Subcutaneous abdominal adipose tissue (tissue), 5 donors: ENCODE data around the gene AOC1.

Experiments
- H3K27ac ChIP-seq: one replicate; pipeline ENCODE4 v1.7.0; 2013; ENCODE audit warnings: low read depth, mild to moderate bottlenecking, inconsistent platforms, low read length, moderate library complexity
- H3K27me3 ChIP-seq, 5 donors: one replicate each; pipeline ENCODE4 v1.7.0; 2013; ENCODE audit warnings: low read length in 5 of 5, inconsistent platforms in 1 of 5; ENCODE audit not compliant: control insufficient read depth in 5 of 5, insufficient read depth in 4 of 5
- H3K36me3 ChIP-seq, 5 donors: one replicate each; pipeline ENCODE4 v1.7.0; 2013; ENCODE audit warnings: low read length in 5 of 5; ENCODE audit not compliant: control insufficient read depth in 5 of 5, insufficient read depth in 5 of 5
- H3K4me1 ChIP-seq, 5 donors: one replicate each; pipeline ENCODE4 v1.7.0; 2013; ENCODE audit warnings: low read length in 5 of 5, mild to moderate bottlenecking in 3 of 5, moderate library complexity in 1 of 5; ENCODE audit not compliant: control insufficient read depth in 5 of 5, insufficient read depth in 5 of 5
- H3K4me3 ChIP-seq, 5 donors: one replicate each; pipeline ENCODE4 v1.7.0; 2013; ENCODE audit warnings: low read length in 5 of 5, low read depth in 1 of 5
- H3K9ac ChIP-seq, 5 donors: one replicate each; pipeline ENCODE4 v1.7.0; 2013; ENCODE audit warnings: low read length in 5 of 5, mild to moderate bottlenecking in 4 of 5, moderate library complexity in 3 of 5
- H3K9me3 ChIP-seq, 5 donors: one replicate each; pipeline ENCODE4 v1.7.0; 2013; ENCODE audit warnings: low read length in 5 of 5; ENCODE audit not compliant: control insufficient read depth in 5 of 5
- donor health status: healthy.
- donor health status: healthy.
- donor health status: healthy.
- donor health status: healthy.
- donor health status: healthy.

The AOC1 gene

GRCh38 chr7:150867605-150868004, 15.3 kb downstream of the AOC1 start:
- H3K9ac ChIP-seq = no peak overlapping the region
- H3K27ac ChIP-seq = no peak overlapping the region
- H3K4me3 ChIP-seq = no peak overlapping the region
- no peaks in the 10 kb centered on the region for H3K4me1 ChIP-seq
- H3K9me3 ChIP-seq = peaks cover 0 to 19% (median 11%) of the 10 kb centered on the region in 5 donors
- peaks cover 0 to 3% (median 0%) of the 10 kb centered on the region in 5 donors for H3K27me3 ChIP-seq
- peaks cover 0 to 4% (median 0%) of the 10 kb centered on the region in 5 donors for H3K36me3 ChIP-seq

- Histone ChIP-seq H3K4me3 (no peak overlapping the region), H3K27me3 (peaks cover 0 to 3% (median 0%) of the 10 kb centered on the region in 5 donors), H3K36me3 (peaks cover 0 to 4% (median 0%) of the 10 kb centered on the region in 5 donors), H3K27ac (no peak overlapping the region), H3K9me3 (peaks cover 0 to 9% (median 4%) of the 10 kb centered on the region in 5 donors), H3K9ac (no peak overlapping the region), H3K4me1 (no peaks in the 10 kb centered on the region)
Observed at GRCh38 chr7:150869467-150869866, 17.1 kb downstream of the AOC1 start.

- Histone ChIP-seq H3K4me1 (peaks cover 0 to 3% (median 0%) of the 10 kb centered on the region in 5 donors), H3K9ac (no peak overlapping the region), H3K27me3 (peaks cover 0 to 3% (median 0%) of the 10 kb centered on the region in 5 donors), H3K4me3 (no peak overlapping the region), H3K36me3 (peaks cover 0 to 4% (median 0%) of the 10 kb centered on the region in 5 donors), H3K9me3 (peaks cover 0 to 8% (median 4%) of the 10 kb centered on the region in 5 donors), H3K27ac (no peak overlapping the region)
Observed at GRCh38 chr7:150871601-150872000, 19.3 kb downstream of the AOC1 start.

- Histone ChIP-seq H3K9ac (no peak overlapping the region), H3K27me3 (peaks cover 0 to 3% (median 0%) of the 10 kb centered on the region in 5 donors), H3K27ac (no peak overlapping the region), H3K36me3 (no peaks in the 10 kb centered on the region), H3K4me3 (no peak overlapping the region), H3K9me3 (no peaks in the 10 kb centered on the region), H3K4me1 (peaks cover 0 to 12% (median 4%) of the 10 kb centered on the region in 5 donors)
Observed at GRCh38 chr7:150874401-150875198, 22.3 kb downstream of the AOC1 start.

GRCh38 chr7:150875791-150876190, 23.5 kb downstream of the AOC1 start:
- peaks cover 0 to 12% (median 4%) of the 10 kb centered on the region in 5 donors for H3K4me1 ChIP-seq
- no peaks in the 10 kb centered on the region for H3K27me3 ChIP-seq
- H3K27ac ChIP-seq = no peak overlapping the region
- no peaks in the 10 kb centered on the region for H3K36me3 ChIP-seq
- H3K9me3 ChIP-seq = peaks cover 0 to 8% (median 4%) of the 10 kb centered on the region in 5 donors
- H3K4me3 ChIP-seq = no peak overlapping the region
- H3K9ac ChIP-seq = no peak overlapping the region

GRCh38 chr7:150876817-150877526, 24.7 kb downstream of the AOC1 start:
- no peak overlapping the region for H3K9ac ChIP-seq
- peaks cover 4 to 16% (median 11%) of the 10 kb centered on the region in 5 donors for H3K9me3 ChIP-seq
- H3K4me3 ChIP-seq = peak overlapping the region in 1 of 5 donors; percentile 19
- no peak overlapping the region for H3K27ac ChIP-seq
- no peaks in the 10 kb centered on the region for H3K27me3 ChIP-seq
- H3K4me1 ChIP-seq = peaks cover 0 to 12% (median 4%) of the 10 kb centered on the region in 5 donors
- H3K36me3 ChIP-seq = no peaks in the 10 kb centered on the region

GRCh38 chr7:150877536-150877935, 25.2 kb downstream of the AOC1 start:
- Histone ChIP-seq H3K9me3 (peaks cover 4 to 16% (median 14%) of the 10 kb centered on the region in 5 donors), H3K27ac (no peak overlapping the region), H3K9ac (no peak overlapping the region), H3K4me3 (no peak overlapping the region), H3K4me1 (peaks cover 0 to 12% (median 4%) of the 10 kb centered on the region in 5 donors), H3K36me3 (no peaks in the 10 kb centered on the region), H3K27me3 (no peaks in the 10 kb centered on the region)

GRCh38 chr7:150879345-150879744, 27.0 kb downstream of the AOC1 start:
- H3K9ac ChIP-seq = no peak overlapping the region
- H3K27ac ChIP-seq = no peak overlapping the region
- no peak overlapping the region for H3K4me3 ChIP-seq
- peaks cover 0 to 12% (median 4%) of the 10 kb centered on the region in 5 donors for H3K4me1 ChIP-seq
- H3K9me3 ChIP-seq = peaks cover 4 to 22% (median 14%) of the 10 kb centered on the region in 5 donors
- no peaks in the 10 kb centered on the region for H3K27me3 ChIP-seq
- H3K36me3 ChIP-seq = no peaks in the 10 kb centered on the region

GRCh38 chr7:150881189-150881588, 28.9 kb downstream of the AOC1 start:
- H3K4me1 ChIP-seq = peaks cover 0 to 12% (median 4%) of the 10 kb centered on the region in 5 donors

More at GRCh38 chr7:150881189-150881588, 28.9 kb downstream of the AOC1 start:
- Histone ChIP-seq H3K27ac (no peak overlapping the region), H3K9me3 (peaks cover 4 to 32% (median 19%) of the 10 kb centered on the region in 5 donors), H3K27me3 (no peaks in the 10 kb centered on the region), H3K4me3 (no peak overlapping the region), H3K36me3 (no peaks in the 10 kb centered on the region), H3K9ac (no peak overlapping the region)
